Measurements from ENCODE around the gene SLC5A6. TPM values are rescaled to one million over a fixed set of nuclear protein-coding genes. Genes with fewer than 3 reads are reported as not detected.

SLC5A6 gene
- total and polyA plus RNA-seq, 2 of the 4 experiments (the other 2 are of a cell fraction), result 28.8 to 34.2 TPM

GRCh38 chr2:27222407-27222806, 10.3 kb upstream of the SLC5A6 start:
- Histone ChIP-seq H3K18ac (ENCODE audit: low read depth, low read length) (no peak overlapping the region), H2AK9ac (replicated peaks; ENCODE audit: low read depth, low read length, poor library complexity) (no peak overlapping the region), H3K23ac (ENCODE audit: low read depth, low read length) (no peak overlapping the region), H2BK20ac (ENCODE audit: low read depth, low read length) (no peak overlapping the region), H2BK15ac (ENCODE audit: low read depth, low read length) (no peak overlapping the region), H3K56ac (ENCODE audit: extremely low read depth, insufficient read depth, low read length) (no peak overlapping the region), H3K27ac (ENCODE audit: insufficient read depth, low read length) (no peak overlapping the region), H2BK5ac (ENCODE audit: low read depth, low read length, poor library complexity, severe bottlenecking) (no peak overlapping the region), H3K4me2 (ENCODE audit: low read depth, low read length) (no peak overlapping the region), H4K91ac (ENCODE audit: insufficient read depth, low read depth, low read length) (no peak overlapping the region), H2BK120ac (ENCODE audit: low read depth, low read length) (no peak overlapping the region), H3K36me3 (ENCODE audit: control insufficient read depth, insufficient read depth, low read length) (peaks cover 51% of the 10 kb centered on the region), H2AK5ac (ENCODE audit: low read depth, low read length) (no peak overlapping the region), H3K9ac (ENCODE audit: low read depth, low read length) (no peak overlapping the region), H3K9me1 (ENCODE audit: insufficient read depth, low read length) (no peaks in the 10 kb centered on the region; the same call in 1 of the 2 replicates), H3K27me3 (ENCODE audit: control insufficient read depth, insufficient read depth, low read length) (no peaks in the 10 kb centered on the region), H2AFZ (replicated peaks; ENCODE audit: low read length, poor library complexity) (no peak overlapping the region), H4K20me1 (ENCODE audit: insufficient read depth, low read length) (no peaks in the 10 kb centered on the region), H3K9me3 (ENCODE audit: control insufficient read depth, insufficient read depth, low read length) (no peaks in the 10 kb centered on the region), H3K4me3 (ENCODE audit: insufficient read depth, low read depth, low read length) (no peak overlapping the region), H3K14ac (replicated peaks; ENCODE audit: low read depth, low read length) (no peak overlapping the region), H4K8ac (ENCODE audit: low read depth in 2 of 2, low read length in 2 of 2) (no peak overlapping the region), H3K4ac (ENCODE audit: low read depth, low read length) (no peak overlapping the region), H3K79me1 (ENCODE audit: low read depth in 1 of 2, low read length in 2 of 2) (peaks cover 17 to 31% of the 10 kb centered on the region in 2 experiments), H4K5ac (ENCODE audit: low read depth, low read length) (no peak overlapping the region), H3K4me1 (ENCODE audit: control insufficient read depth, insufficient read depth, low read length) (peaks cover 2% of the 10 kb centered on the region; the same call in 1 of the 2 replicates)
- DNase-seq, result no peak
- BruUV-seq (replicated peaks), result no TSS peak
- dilution Hi-C loops (cut with HindIII; ENCODE audit: low sequenced_read_pairs, unreplicated experiment) (no loop called here), in situ Hi-C loops (cut with MboI; ENCODE audit: low sequenced_read_pairs) (no loop called here), intact Hi-C loops (cut with micrococcal nuclease) (no loop called here)
- POLR2A ChIA-PET (ENCODE audit: unreplicated experiment), result no interaction called here
- ATAC-seq (ENCODE audit: low read depth), result no peak
- CTCF ChIA-PET, result no interaction called here
- TF ChIP-seq MAFK (IDR thresholded peaks at IDR 0.05; ENCODE audit: low read depth, low read length), result no peak
- no peak for TF ChIP-seq MXI1 (IDR thresholded peaks at IDR 0.05; ENCODE audit: borderline replicate concordance, low read depth, low read length)
- TF ChIP-seq, protein P1, sequence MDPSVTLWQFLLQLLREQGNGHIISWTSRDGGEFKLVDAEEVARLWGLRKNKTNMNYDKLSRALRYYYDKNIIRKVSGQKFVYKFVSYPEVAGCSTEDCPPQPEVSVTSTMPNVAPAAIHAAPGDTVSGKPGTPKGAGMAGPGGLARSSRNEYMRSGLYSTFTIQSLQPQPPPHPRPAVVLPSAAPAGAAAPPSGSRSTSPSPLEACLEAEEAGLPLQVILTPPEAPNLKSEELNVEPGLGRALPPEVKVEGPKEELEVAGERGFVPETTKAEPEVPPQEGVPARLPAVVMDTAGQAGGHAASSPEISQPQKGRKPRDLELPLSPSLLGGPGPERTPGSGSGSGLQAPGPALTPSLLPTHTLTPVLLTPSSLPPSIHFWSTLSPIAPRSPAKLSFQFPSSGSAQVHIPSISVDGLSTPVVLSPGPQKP (IDR thresholded peaks at IDR 0.05; ENCODE audit: borderline replicate concordance, low read depth, low read length), result no peak
- no peak for TF ChIP-seq CHD1 (IDR thresholded peaks at IDR 0.05; ENCODE audit: low read depth, low read length)
- no peak for TF ChIP-seq POLR2A (IDR thresholded peaks at IDR 0.05; ENCODE audit: low read depth, low read length)
- TF ChIP-seq FOS (IDR thresholded peaks at IDR 0.05; ENCODE audit: low read depth, low read length), result no peak
- TF ChIP-seq SMC3 (IDR thresholded peaks at IDR 0.05; ENCODE audit: low read depth, low read length), result no peak
- WGBS, 2 experiments (ENCODE audit: extremely low coverage in 2 of 2, insufficient read length in 1 of 2), result 100% methylated on average over 3 of the region's 5 CpGs; no CpG with 5 or more reads in 1 of the 2 experiments

All from IMR-90 (cell line).